ENCODE measurements around the gene SLC35F6. TPM values are rescaled to one million over a fixed set of nuclear protein-coding genes. Genes with fewer than 3 reads are reported as not detected.
"Not testable (repeated sequence)": the region's sequence is repeated elsewhere in the genome, so short reads cannot be mapped to it uniquely, and the experiment has no call there.

Gene SLC35F6
- polyA plus RNA-seq, 1 donor from 2014 or later: 5.3 TPM

DNA sequence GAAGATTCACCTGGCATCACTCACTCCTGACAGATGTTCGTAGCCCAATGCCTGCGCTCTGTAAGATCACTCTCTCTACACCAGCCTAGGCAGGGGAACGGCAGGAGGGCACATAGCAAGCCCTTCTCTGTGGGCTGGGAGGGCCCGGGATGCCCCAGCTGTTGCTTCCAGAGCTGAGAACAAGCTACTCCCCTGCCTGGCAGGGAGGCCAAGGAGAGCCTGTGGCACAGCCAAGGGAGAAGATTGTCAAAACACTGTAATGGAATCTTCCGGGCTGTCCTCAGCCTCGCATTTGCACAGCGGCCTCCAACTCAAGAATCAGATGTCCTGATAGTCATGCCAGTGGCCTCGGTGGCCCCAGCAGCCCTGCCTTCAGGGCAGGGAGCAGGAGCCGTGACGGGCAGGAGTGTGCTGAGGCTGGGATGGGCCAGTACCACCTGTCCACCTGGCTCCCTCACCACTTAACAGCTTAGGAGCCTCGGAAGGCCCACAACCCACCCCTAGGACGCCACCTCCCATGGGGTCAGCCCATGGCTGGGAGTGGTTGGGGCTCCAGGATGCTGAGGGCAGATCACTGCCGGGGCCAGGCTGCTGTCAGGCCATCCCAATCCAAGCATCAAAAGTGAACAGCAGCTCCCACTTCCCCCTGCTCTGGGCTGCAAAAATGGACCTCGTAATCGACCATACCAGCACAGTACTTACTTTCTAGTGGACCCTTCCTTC lies 21.9 kb upstream of the SLC35F6 start:
- no peak overlapping the region for H3K4me3 Mint-ChIP-seq
- H3K27ac Mint-ChIP-seq: no peak overlapping the region
- peaks cover 0 to 4% (median 3%) of the 10 kb centered on the region in 3 donors for H3K4me1 Mint-ChIP-seq
- no peaks in the 10 kb centered on the region for H3K36me3 Mint-ChIP-seq
- H3K27me3 Mint-ChIP-seq: peaks cover 6% of the 10 kb centered on the region
- no peaks in the 10 kb centered on the region for H3K9me3 Mint-ChIP-seq

- H3K9me3 Mint-ChIP-seq: no peaks in the 10 kb centered on the region
- H3K27ac Mint-ChIP-seq: no peak overlapping the region
- H3K4me3 Mint-ChIP-seq: no peak overlapping the region
- peaks cover 0 to 5% (median 4%) of the 10 kb centered on the region in 3 donors for H3K4me1 Mint-ChIP-seq
- no peaks in the 10 kb centered on the region for H3K36me3 Mint-ChIP-seq
- H3K27me3 Mint-ChIP-seq: peaks cover 3% of the 10 kb centered on the region
Measured at GRCh38 chr2:26743852-26744251, 20.2 kb upstream of the SLC35F6 start.

- H3K9me3 Mint-ChIP-seq: no peaks in the 10 kb centered on the region
- H3K36me3 Mint-ChIP-seq: no peaks in the 10 kb centered on the region
- H3K27me3 Mint-ChIP-seq: no peaks in the 10 kb centered on the region
Measured at GRCh38 chr2:26744953-26745352, 19.1 kb upstream of the SLC35F6 start.

DNA sequence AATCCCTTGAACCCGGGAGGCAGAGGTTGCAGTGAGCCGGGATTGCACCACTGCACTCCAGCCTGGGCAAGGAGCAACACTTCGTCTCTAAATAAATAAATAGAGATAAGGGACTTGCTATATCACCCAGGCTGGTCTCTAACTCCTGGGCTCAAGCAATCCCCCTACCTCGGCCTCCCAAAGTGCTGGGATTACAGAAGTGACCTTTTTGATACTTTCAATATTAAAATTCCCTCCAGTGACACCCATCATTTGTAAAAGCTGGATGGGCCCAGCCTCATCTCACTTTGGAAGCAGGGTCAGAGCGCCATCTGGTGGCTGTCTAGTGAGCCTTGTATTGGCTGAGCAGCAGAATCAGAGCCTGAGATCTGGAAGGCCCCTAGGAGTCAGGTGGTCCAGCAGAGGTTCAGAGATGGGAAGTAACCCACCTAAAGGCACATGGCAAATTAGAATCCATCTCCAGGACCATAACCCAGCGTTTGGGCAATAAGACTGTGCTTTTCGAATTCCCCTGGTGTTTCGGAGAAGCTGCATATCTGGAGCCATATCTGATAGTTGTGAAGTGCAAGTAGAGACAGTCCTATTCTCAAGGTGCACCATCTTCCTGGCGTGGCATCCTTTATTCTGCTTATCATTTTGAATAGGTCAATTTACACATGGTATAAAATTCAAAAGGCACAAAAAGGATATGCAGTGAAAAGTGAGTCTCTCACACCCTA lies 18.3 kb upstream of the SLC35F6 start:
- H3K27ac Mint-ChIP-seq: no peak overlapping the region
- no peaks in the 10 kb centered on the region for H3K9me3 Mint-ChIP-seq
- no peaks in the 10 kb centered on the region for H3K36me3 Mint-ChIP-seq
- H3K27me3 Mint-ChIP-seq: no peaks in the 10 kb centered on the region
- peaks cover 5 to 11% (median 10%) of the 10 kb centered on the region in 3 donors for H3K4me1 Mint-ChIP-seq
- H3K4me3 Mint-ChIP-seq: no peak overlapping the region

More at GRCh38 chr2:26744953-26745352, 19.1 kb upstream of the SLC35F6 start:
- Mint-ChIP-seq H3K4me3 (no peak overlapping the region), H3K4me1 (peaks cover 2 to 7% (median 5%) of the 10 kb centered on the region in 3 donors), H3K27ac (no peak overlapping the region)

GRCh38 chr2:26746934-26747333 lies 17.1 kb upstream of the SLC35F6 start:
- Mint-ChIP-seq H3K9me3 (no peaks in the 10 kb centered on the region), H3K27ac (no peak overlapping the region), H3K4me3 (no peak overlapping the region), H3K27me3 (no peaks in the 10 kb centered on the region), H3K36me3 (no peaks in the 10 kb centered on the region), H3K4me1 (peaks cover 5 to 12% (median 7%) of the 10 kb centered on the region in 3 donors)

GRCh38 chr2:26749787-26750420 lies 14.2 kb upstream of the SLC35F6 start:
- Mint-ChIP-seq H3K4me3 (peak overlapping the region in 3 of 4 donors; percentile 31 to 67 (median 49)), H3K4me1 (peaks cover 5 to 13% (median 8%) of the 10 kb centered on the region in 3 donors), H3K27ac (peak overlapping the region in 1 of 3 donors; percentile 57)
- not testable (repeated sequence) for H3K27me3 Mint-ChIP-seq, H3K9me3 Mint-ChIP-seq, H3K36me3 Mint-ChIP-seq

DNA sequence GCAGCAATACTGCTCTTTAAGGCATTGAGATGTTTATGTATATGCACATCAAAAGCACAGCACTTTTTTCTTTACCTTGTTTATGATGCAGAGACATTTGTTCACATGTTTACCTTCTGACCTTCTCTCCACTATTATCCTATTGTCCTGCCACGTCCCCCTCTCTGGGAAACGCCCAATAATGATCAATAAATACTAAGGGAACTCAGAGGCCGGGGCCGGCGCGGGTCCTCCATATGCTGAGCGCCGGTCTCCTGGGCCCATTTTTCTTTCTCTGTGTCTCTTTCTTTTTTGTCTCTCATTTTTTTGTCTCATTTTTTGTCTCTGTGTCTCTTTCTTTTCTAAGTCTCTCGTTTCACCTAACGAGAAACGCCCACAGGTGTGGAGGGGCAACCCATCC lies 13.6 kb upstream of the SLC35F6 start:
- not testable (repeated sequence) for H3K9me3 Mint-ChIP-seq, H3K36me3 Mint-ChIP-seq, H3K27me3 Mint-ChIP-seq
- H3K4me1 Mint-ChIP-seq: peaks cover 5 to 13% (median 12%) of the 10 kb centered on the region in 3 donors
- H3K27ac Mint-ChIP-seq: peak overlapping the region in 1 of 3 donors; percentile 57
- H3K4me3 Mint-ChIP-seq: peak overlapping the region in 2 of 4 donors; percentile 49 to 67

DNA sequence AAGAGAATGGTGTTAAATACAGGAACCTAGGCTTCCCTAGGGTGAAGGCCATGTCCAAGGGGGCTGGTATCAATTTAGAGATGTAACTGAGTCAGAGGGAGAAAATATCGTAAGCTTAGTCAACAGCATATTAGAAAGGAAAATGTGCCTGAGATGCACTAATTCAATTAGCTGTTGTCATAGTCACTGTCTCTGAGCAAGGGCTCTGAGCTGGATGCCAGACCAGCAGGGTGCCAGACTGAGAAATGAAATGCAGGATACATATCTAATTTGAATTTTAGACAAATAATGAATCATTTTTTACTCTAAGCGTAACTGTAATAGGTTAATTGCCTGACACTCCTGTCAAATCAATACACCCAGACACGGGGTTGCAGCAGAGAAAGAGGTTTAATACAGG lies 11.4 kb upstream of the SLC35F6 start:
- no peaks in the 10 kb centered on the region for H3K9me3 Mint-ChIP-seq
- H3K4me3 Mint-ChIP-seq: no peak overlapping the region
- H3K4me1 Mint-ChIP-seq: peaks cover 8 to 13% (median 12%) of the 10 kb centered on the region in 3 donors

DNA sequence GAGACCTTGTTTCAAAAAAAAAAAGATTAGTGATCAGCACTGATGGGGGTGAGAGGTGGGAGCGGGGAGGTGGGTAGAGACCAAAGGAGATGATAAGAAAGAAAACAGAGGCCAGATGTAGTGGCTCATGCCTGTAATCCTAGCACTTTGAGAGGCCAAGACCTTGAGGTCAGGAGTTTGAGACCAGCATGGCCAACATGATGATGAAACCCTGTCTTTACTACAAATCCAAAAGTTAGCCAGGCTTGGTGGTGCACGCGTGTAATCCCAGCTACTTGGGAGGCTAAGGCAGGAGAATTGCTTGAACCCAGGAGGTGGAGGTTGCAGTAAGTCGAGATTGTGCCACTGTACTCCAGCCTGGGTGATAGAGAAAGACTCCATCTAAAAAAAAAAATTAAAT lies 9.5 kb upstream of the SLC35F6 start:
- Mint-ChIP-seq H3K27ac (no peak overlapping the region), H3K36me3 (no peaks in the 10 kb centered on the region), H3K4me3 (no peak overlapping the region), H3K27me3 (no peaks in the 10 kb centered on the region), H3K4me1 (peaks cover 12 to 15% (median 13%) of the 10 kb centered on the region in 3 donors), H3K9me3 (no peaks in the 10 kb centered on the region)

More for the DNA sequence above, 11.4 kb upstream of the SLC35F6 start:
- Mint-ChIP-seq H3K27ac (no peak overlapping the region), H3K27me3 (no peaks in the 10 kb centered on the region), H3K36me3 (no peaks in the 10 kb centered on the region)

DNA sequence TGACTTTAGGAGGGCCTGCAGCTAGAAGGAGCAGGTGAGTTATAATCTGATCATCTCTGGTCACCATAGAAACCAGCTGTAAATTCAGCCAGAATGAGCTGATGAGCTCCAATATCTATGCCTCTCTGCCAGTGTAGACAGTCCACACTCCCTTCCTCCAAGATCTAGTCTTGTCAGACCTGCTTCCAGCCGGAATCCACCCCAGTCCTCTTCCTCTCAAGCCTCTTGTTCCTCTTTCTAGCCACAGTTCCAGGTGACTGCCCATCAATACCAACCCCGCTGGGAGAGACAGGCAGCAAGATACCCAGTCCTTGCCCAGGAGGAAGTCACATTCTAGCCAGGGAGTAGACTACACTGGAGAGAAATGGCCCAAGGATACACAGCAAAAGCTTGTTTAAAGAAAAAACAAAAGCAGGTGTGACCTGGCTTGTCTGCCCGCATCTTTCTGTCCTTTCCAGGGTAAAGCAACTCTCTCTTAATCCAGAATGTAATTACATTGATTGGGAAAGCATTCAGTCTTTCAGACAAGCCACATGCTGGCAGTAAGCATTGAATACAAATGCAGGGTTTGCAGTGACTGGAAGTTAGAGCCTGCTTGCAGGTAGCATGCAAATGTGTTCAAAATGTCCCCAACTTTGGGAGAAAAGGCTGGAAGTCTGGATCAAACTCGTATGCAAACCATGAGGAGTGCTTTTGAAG lies 9.0 kb upstream of the SLC35F6 start:
- Mint-ChIP-seq H3K9me3 (no peaks in the 10 kb centered on the region), H3K27me3 (no peaks in the 10 kb centered on the region), H3K36me3 (no peaks in the 10 kb centered on the region), H3K27ac (no peak overlapping the region), H3K4me3 (no peak overlapping the region), H3K4me1 (peaks cover 8 to 12% (median 9%) of the 10 kb centered on the region in 3 donors)

DNA sequence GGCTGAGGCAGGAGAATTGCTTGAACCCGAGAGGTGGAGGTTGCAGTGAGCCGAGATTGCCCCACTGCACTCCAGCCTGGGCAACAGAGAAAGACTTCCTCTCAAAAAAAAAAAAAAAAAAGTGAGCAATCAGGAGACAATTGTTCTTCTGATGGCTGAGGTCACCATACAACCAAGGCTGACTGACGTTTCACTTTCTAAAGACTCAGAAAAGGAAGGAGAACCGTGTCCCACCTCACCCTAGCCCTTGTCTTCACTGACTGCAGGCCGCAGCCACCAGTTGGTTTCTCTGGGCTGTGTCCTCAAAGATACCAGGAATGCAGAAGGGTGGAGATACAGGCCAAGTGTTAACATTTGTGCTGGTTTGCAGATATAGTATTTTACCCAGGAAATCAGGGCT lies 7.7 kb upstream of the SLC35F6 start:
- Mint-ChIP-seq H3K4me3 (no peak overlapping the region), H3K9me3 (no peaks in the 10 kb centered on the region), H3K27me3 (no peaks in the 10 kb centered on the region), H3K4me1 (peaks cover 3 to 8% (median 7%) of the 10 kb centered on the region in 3 donors), H3K27ac (no peak overlapping the region), H3K36me3 (no peaks in the 10 kb centered on the region)

- Mint-ChIP-seq H3K4me3 (peak overlapping the region in 1 of 4 donors; percentile 2), H3K27me3 (no peaks in the 10 kb centered on the region), H3K36me3 (no peaks in the 10 kb centered on the region), H3K27ac (no peak overlapping the region), H3K9me3 (no peaks in the 10 kb centered on the region), H3K4me1 (peaks cover 4 to 10% (median 7%) of the 10 kb centered on the region in 3 donors)
Measured at GRCh38 chr2:26757873-26758789, 6.0 kb upstream of the SLC35F6 start.

- Mint-ChIP-seq H3K4me3 (no peak overlapping the region), H3K27me3 (no peaks in the 10 kb centered on the region), H3K27ac (no peak overlapping the region), H3K9me3 (no peaks in the 10 kb centered on the region), H3K4me1 (peaks cover 5 to 14% (median 7%) of the 10 kb centered on the region in 3 donors), H3K36me3 (no peaks in the 10 kb centered on the region)
Measured at GRCh38 chr2:26758790-26759321, 5.2 kb upstream of the SLC35F6 start.

DNA sequence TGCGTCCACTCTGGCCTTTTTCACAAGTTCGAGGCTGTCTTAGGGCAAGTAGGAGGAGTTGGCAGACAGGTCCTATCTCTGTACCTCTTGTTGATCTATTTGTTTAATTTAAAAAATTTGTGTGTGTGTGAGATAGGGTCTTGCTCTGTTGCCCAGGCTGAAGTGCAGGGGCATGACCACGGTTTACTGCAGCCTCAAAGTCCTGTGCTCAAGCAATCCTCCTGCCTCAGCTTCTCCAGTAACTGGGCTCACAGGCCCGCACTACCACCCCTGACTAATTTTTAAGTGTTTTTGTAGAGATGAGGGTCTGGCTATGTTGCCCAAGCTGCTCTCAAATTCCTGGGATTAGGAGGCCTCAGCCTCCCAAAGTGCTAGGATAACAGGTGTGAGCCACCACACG lies 4.2 kb upstream of the SLC35F6 start:
- Mint-ChIP-seq H3K27me3 (no peaks in the 10 kb centered on the region), H3K27ac (no peak overlapping the region), H3K9me3 (no peaks in the 10 kb centered on the region), H3K4me3 (no peak overlapping the region), H3K4me1 (peaks cover 4 to 17% (median 11%) of the 10 kb centered on the region in 3 donors), H3K36me3 (no peaks in the 10 kb centered on the region)

Data from IgD-negative memory B cell (primary cell).